ENCODE data around the gene METTL18.

- TF ChIP-seq, protein P1, sequence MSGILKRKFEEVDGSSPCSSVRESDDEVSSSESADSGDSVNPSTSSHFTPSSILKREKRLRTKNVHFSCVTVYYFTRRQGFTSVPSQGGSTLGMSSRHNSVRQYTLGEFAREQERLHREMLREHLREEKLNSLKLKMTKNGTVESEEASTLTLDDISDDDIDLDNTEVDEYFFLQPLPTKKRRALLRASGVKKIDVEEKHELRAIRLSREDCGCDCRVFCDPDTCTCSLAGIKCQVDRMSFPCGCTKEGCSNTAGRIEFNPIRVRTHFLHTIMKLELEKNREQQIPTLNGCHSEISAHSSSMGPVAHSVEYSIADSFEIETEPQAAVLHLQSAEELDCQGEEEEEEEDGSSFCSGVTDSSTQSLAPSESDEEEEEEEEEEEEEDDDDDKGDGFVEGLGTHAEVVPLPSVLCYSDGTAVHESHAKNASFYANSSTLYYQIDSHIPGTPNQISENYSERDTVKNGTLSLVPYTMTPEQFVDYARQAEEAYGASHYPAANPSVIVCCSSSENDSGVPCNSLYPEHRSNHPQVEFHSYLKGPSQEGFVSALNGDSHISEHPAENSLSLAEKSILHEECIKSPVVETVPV (CRISPR knock-in tag; IDR thresholded peaks at IDR 0.05), result no peak
- TF ChIP-seq CSDC2 (CRISPR knock-in tag; IDR thresholded peaks at IDR 0.05), result no peak
- TF ChIP-seq, protein P2, sequence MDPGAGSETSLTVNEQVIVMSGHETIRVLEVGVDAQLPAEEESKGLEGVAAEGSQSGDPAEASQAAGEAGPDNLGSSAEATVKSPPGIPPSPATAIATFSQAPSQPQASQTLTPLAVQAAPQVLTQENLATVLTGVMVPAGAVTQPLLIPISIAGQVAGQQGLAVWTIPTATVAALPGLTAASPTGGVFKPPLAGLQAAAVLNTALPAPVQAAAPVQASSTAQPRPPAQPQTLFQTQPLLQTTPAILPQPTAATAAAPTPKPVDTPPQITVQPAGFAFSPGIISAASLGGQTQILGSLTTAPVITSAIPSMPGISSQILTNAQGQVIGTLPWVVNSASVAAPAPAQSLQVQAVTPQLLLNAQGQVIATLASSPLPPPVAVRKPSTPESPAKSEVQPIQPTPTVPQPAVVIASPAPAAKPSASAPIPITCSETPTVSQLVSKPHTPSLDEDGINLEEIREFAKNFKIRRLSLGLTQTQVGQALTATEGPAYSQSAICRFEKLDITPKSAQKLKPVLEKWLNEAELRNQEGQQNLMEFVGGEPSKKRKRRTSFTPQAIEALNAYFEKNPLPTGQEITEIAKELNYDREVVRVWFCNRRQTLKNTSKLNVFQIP (CRISPR knock-in tag; IDR thresholded peaks at IDR 0.05; ENCODE audit: borderline replicate concordance, low read depth), result no peak
- TF ChIP-seq RARB (CRISPR knock-in tag; IDR thresholded peaks at IDR 0.05), result no peak
- no peak for TF ChIP-seq ZC3H10 (CRISPR knock-in tag; IDR thresholded peaks at IDR 0.05)
- no peak for TF ChIP-seq CREB5 (CRISPR knock-in tag; IDR thresholded peaks at IDR 0.05; ENCODE audit: low read depth)
- TF ChIP-seq ISL1 (CRISPR knock-in tag; IDR thresholded peaks at IDR 0.05), result no peak
- TF ChIP-seq, protein P3, sequence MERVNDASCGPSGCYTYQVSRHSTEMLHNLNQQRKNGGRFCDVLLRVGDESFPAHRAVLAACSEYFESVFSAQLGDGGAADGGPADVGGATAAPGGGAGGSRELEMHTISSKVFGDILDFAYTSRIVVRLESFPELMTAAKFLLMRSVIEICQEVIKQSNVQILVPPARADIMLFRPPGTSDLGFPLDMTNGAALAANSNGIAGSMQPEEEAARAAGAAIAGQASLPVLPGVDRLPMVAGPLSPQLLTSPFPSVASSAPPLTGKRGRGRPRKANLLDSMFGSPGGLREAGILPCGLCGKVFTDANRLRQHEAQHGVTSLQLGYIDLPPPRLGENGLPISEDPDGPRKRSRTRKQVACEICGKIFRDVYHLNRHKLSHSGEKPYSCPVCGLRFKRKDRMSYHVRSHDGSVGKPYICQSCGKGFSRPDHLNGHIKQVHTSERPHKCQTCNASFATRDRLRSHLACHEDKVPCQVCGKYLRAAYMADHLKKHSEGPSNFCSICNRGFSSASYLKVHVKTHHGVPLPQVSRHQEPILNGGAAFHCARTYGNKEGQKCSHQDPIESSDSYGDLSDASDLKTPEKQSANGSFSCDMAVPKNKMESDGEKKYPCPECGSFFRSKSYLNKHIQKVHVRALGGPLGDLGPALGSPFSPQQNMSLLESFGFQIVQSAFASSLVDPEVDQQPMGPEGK (CRISPR knock-in tag; IDR thresholded peaks at IDR 0.05; ENCODE audit: borderline replicate concordance), result no peak
- TF ChIP-seq ZNF565 (CRISPR knock-in tag; conservative IDR thresholded peaks at IDR 0.05; ENCODE audit: low read depth), result no peak
- no peak for TF ChIP-seq ZFP3 (CRISPR knock-in tag; IDR thresholded peaks at IDR 0.05)
- no peak for TF ChIP-seq ARNTL (CRISPR knock-in tag; IDR thresholded peaks at IDR 0.05; ENCODE audit: borderline replicate concordance, low read depth)
- no peak for TF ChIP-seq OSR1 (CRISPR knock-in tag; IDR thresholded peaks at IDR 0.05)
- no peak for TF ChIP-seq ZNF8 (CRISPR knock-in tag; IDR thresholded peaks at IDR 0.05)
Observed at GRCh38 chr1:169765580-169766331, 29.0 kb downstream of the METTL18 start.

All from SK-N-SH treated with all-trans-retinoic acid at 6 μM for 48 hours (cell line).